Adrenal gland (tissue), 12 donors: ENCODE measurements around the gene PHF20. TPM values are rescaled to one million over a fixed set of nuclear protein-coding genes. Genes with fewer than 3 reads are reported as not detected.
"Not testable (repeated sequence)": the region's sequence is repeated elsewhere in the genome, so short reads cannot be mapped to it uniquely, and the experiment has no call there.

Experiments
- DNase-seq, 7 donors: peaks; one replicate each; pipeline ENCODE4 v3.0.0-alpha.2; 2019 to 2020
- H3K27ac ChIP-seq, 5 donors: fragments of 200-600 bp; sonication (generic) in 4 of 5; 1 replicate in 3 of 5; 2 replicates in 2 of 5; pipeline versions ENCODE4 v1.5.1 to v1.8.0; 2016 to 2020; ENCODE audit warnings: mild to moderate bottlenecking in 1 of 5
- H3K27me3 ChIP-seq: fragments of 200-600 bp; 2 replicates; pipeline ENCODE4 v1.8.0; 2021
- H3K36me3 ChIP-seq, 2 donors: fragments of 200-600 bp; replicated peaks in 1 of 2; 1 replicate in 1 of 2; 2 replicates in 1 of 2; pipeline versions ENCODE4 v1.5.1 to v1.8.0; 2018 to 2022
- H3K4me1 ChIP-seq, 2 donors: fragments of 200-600 bp; replicated peaks in 1 of 2; 1 replicate in 1 of 2; 2 replicates in 1 of 2; pipeline versions ENCODE4 v1.5.1 to v1.8.0; 2018 to 2021
- H3K4me3 ChIP-seq, 4 donors: fragments of 200-600 bp; sonication (generic) in 3 of 4; one replicate each; pipeline ENCODE4 v1.5.1; 2016 to 2018
- H3K9me3 ChIP-seq, 3 donors: fragments of 200-600 bp; sonication (generic) in 1 of 3; replicated peaks in 1 of 3; 1 replicate in 2 of 3; 2 replicates in 1 of 3; pipeline versions ENCODE4 v1.5.1 to v1.8.0; 2016 to 2021
- POLR2A ChIP-seq, 2 donors: fragments of 450-650 bp; IDR thresholded peaks; one replicate each; pipeline ENCODE4 v1.6.1; 2017; ENCODE audit warnings: antibody characterized with exemption in 2 of 2, mild to moderate bottlenecking in 2 of 2, moderate library complexity in 1 of 2
- WGBS, 4 donors: extraction: QIAGEN DNeasy Blood & Tissue Kit in 2 of 4; methylation state at CpG; one replicate each; pipeline versions ENCODE4 v1.1.5 to v1.1.7; 2013 to 2017; 5-methylcytosine and 5-hydroxymethylcytosine counted together
- intact Hi-C, 2 donors: fragments of 100-400 bp; cut with DNase I; formaldehyde crosslinking; loops; one replicate each; pipeline versions ENCODE4 v1.14.1 to v1.15.0; 2022 to 2023
- polyA plus RNA-seq, 3 donors: library from polyadenylated mRNA; stranded (reverse); fragments of 200-250 nt in 2 of 3; fragments of 350-450 nt in 1 of 3; fragmentation: Illumina TruSeq in 1 of 3; extraction: RNeasy Lipid Tissue Mini Kit (QIAGEN cat#74804) in 1 of 3; gene quantifications; one replicate each; pipeline ENCODE4 v1.2.3, GENCODE V29; 2013 to 2014
- total RNA-seq, 9 donors: library from RNA; depleted of rRNA in 4 of 9; stranded (reverse); fragments of >200 nt in 4 of 9; fragments of 120-200 nt in 1 of 9; fragmentation: NEBNext Ultra II Directional in 1 of 9; extraction: Animal tissue kit (Norgen Biotek cat#: 25700) in 1 of 9; gene quantifications; one replicate each; pipeline versions ENCODE4 v1.1.0 to v1.2.4, GENCODE V29; 2013 to 2023
- TF ChIP-seq, protein P1 (sequence below), 6 experiments: fragments of 450-650 bp in 4 of 6; fragments of 200-600 bp in 2 of 6; sonication (generic) in 1 of 6; IDR thresholded peaks; 1 replicate in 5 of 6; 2 replicates in 1 of 6; pipeline versions ENCODE4 v1.5.1 to v1.8.0; 2016 to 2021; ENCODE audit warnings: antibody characterized with exemption in 6 of 6, mild to moderate bottlenecking in 2 of 6, moderate library complexity in 1 of 6
- donor health status: healthy with polysubstance abuse.
- donor health status: Bipolar disorder and iron deficiency.
- donor health status: DM: yes; HTN: yes; CAD: no.
- donor health status: DM: no; HTN: no; CAD: no.
- donor health status: DM: no; HTN: no; CAD: no.
- donor health status: DM: yes; HTN: yes; CAD: no.

Gene PHF20
- total and polyA plus RNA-seq, 12 donors, result 15.0 to 45.1 (median 28.8) TPM

- Histone ChIP-seq H3K4me3 (no peak overlapping the region), H3K27ac (no peak overlapping the region), H3K27me3 (no peaks in the 10 kb centered on the region), H3K36me3 (no peaks in the 10 kb centered on the region), H3K4me1 (no peaks in the 10 kb centered on the region), H3K9me3 (no peaks in the 10 kb centered on the region)
- no peak for TF ChIP-seq POLR2A (IDR thresholded peaks at IDR 0.05)
- TF ChIP-seq, protein P1, sequence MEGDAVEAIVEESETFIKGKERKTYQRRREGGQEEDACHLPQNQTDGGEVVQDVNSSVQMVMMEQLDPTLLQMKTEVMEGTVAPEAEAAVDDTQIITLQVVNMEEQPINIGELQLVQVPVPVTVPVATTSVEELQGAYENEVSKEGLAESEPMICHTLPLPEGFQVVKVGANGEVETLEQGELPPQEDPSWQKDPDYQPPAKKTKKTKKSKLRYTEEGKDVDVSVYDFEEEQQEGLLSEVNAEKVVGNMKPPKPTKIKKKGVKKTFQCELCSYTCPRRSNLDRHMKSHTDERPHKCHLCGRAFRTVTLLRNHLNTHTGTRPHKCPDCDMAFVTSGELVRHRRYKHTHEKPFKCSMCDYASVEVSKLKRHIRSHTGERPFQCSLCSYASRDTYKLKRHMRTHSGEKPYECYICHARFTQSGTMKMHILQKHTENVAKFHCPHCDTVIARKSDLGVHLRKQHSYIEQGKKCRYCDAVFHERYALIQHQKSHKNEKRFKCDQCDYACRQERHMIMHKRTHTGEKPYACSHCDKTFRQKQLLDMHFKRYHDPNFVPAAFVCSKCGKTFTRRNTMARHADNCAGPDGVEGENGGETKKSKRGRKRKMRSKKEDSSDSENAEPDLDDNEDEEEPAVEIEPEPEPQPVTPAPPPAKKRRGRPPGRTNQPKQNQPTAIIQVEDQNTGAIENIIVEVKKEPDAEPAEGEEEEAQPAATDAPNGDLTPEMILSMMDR (IDR thresholded peaks at IDR 0.05), result no peak
- intact Hi-C loops, result no loop called here
- DNase-seq, result no peak
- 58 to 71% (median 65%) methylated on average over 4 of the region's 4 CpGs for WGBS, 4 donors
Observed at GRCh38 chr20:35849706-35850105, 77.9 kb downstream of the PHF20 start.

DNA sequence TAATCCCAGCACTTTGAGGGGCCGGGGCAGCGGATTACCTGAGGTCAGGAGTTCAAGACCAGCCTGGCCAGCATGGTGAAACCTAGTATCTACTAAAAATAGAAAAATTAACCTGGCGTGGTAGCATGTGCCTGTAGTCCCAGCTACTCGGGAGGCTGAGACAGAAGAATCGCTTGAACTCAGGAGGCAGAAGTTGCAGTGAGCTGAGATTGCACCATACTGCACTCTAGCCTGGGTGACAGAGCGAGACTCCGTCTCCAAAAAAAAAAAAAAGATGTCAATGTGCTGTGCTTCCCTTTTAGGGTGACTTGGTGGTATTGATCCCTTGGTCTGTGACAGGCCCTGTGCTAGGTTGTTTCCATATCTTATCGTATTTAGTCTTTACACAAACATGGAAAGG lies 79.8 kb downstream of the PHF20 start:
- H3K36me3 ChIP-seq, DNase-seq, H3K27me3 ChIP-seq, H3K4me1 ChIP-seq, H3K4me3 ChIP-seq, H3K9me3 ChIP-seq, intact Hi-C loops, H3K27ac ChIP-seq: not testable (repeated sequence)
- 86 to 94% (median 88%) methylated on average over 8 of the region's 8 CpGs for WGBS, 4 donors

DNA sequence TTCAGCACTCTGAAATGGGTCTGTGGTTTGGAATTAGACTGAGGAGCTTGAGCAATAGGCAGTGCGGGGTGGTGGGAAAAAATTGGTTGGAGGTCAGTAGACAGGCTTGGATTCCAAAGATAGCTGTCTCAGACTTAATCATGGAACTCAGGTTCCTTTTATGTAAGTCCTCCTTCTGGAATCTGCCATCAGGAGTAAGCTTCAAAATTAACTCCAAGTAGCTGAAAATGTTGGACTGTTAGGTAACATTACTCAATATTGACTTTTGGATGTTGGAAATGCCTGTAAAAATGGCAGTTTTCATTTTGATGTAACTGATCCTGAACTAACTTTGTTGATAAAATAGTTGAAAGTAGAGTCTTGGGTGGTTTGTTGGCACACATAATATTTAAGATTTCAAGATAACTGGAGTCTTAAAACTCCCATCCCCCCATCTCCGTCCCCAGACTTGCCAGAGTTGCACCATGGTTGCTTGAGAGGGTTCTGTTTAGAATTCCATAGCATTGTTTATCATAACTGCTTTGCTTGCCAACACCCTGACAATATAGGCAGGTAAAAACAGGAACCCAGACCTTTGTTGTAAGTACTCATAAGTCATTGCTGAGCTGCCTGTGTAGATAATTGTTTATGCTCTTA lies 83.0 kb downstream of the PHF20 start:
- no peak for DNase-seq
- Histone ChIP-seq H3K27me3 (no peaks in the 10 kb centered on the region), H3K9me3 (no peaks in the 10 kb centered on the region), H3K4me3 (no peak overlapping the region), H3K4me1 (no peaks in the 10 kb centered on the region), H3K36me3 (no peaks in the 10 kb centered on the region), H3K27ac (no peak overlapping the region)
- TF ChIP-seq POLR2A (IDR thresholded peaks at IDR 0.05), result no peak
- TF ChIP-seq, protein P1 (IDR thresholded peaks at IDR 0.05), result no peak
- 96 to 98% (median 98%) methylated on average over 2 of the region's 2 CpGs for WGBS, 4 donors
- intact Hi-C loops, result no loop called here

DNA sequence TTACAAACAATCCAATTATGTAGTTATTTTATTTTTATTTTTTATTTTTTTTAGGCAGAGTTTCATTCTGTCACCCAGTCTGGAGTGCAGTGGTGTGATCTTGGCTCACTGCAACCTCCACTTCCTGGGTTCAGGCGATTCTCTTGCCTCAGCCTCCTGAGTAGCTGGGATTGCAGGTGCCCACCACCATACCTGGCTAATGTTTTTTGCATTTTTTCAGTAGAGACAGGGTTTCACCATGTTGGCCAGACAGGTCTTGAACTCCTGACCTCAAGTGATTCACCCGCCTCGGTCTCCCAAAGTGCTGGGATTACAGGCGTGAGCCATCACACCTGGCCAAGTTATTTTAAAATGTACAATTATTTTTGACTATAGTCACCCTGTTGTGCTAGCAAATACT lies 83.8 kb downstream of the PHF20 start:
- H3K27me3 ChIP-seq, H3K9me3 ChIP-seq, intact Hi-C loops, H3K4me1 ChIP-seq, H3K27ac ChIP-seq, H3K36me3 ChIP-seq, DNase-seq, H3K4me3 ChIP-seq: not testable (repeated sequence)
- 93 to 97% (median 95%) methylated on average over 4 of the region's 4 CpGs for WGBS, 4 donors

- DNase-seq, result no peak
- intact Hi-C loops, result no loop called here
- H3K4me3 ChIP-seq, result no peak overlapping the region
- no peaks in the 10 kb centered on the region for H3K4me1 ChIP-seq
- TF ChIP-seq, protein P1 (IDR thresholded peaks at IDR 0.05), result no peak
- TF ChIP-seq POLR2A (IDR thresholded peaks at IDR 0.05), result no peak
- H3K27me3 ChIP-seq, result no peaks in the 10 kb centered on the region
- H3K36me3 ChIP-seq, result no peaks in the 10 kb centered on the region
- WGBS, 4 donors, result 94 to 96% (median 95%) methylated on average over 4 of the region's 4 CpGs
- no peaks in the 10 kb centered on the region for H3K9me3 ChIP-seq
- H3K27ac ChIP-seq, result no peak overlapping the region
Observed at GRCh38 chr20:35856866-35857265, 85.1 kb downstream of the PHF20 start.
